ENCODE measurements around the gene DCLK1.
"Not testable (repeated sequence)": the region's sequence is repeated elsewhere in the genome, so short reads cannot be mapped to it uniquely, and the experiment has no call there.

DCLK1 gene

DNA sequence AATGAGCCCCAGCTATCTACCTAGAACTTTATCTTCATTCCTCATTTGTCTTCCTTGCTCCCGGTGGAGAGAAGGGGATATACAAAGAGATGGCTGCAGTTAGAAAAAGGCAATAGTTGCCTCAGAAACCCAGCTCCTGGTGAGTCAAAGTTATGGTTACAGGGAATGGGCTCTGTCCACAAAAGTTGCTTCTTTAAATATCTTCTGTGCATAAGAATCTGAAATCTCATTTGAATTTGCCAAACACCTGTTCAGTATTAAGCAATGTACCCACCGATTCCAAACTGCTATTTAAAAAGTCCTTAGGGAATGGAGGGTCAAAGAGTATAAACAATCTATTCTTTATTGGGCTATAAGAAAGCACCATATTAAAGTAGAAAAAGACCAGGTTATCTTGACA is 48.4 kb downstream of the DCLK1 start:
- no peak for DNase-seq

DNA sequence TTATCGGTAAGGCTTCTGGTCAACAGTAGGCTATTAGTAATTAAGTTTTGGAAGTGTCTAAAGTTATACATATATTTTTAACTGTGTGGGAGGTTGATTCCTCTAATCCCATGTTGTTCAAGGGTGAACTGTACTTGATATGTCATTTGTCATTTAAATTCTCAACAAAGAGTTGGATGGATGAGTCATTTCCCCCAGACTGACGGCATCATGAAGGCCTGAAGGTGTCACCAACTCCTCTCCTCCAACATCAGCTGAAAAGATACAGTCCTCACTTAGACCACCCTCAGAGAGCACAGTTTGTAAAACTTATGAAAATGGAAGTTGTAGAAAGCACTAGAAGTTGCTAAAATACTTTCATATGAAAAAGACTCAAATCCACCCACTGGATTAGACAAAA is 48.8 kb downstream of the DCLK1 start:
- no peak for DNase-seq

DNA sequence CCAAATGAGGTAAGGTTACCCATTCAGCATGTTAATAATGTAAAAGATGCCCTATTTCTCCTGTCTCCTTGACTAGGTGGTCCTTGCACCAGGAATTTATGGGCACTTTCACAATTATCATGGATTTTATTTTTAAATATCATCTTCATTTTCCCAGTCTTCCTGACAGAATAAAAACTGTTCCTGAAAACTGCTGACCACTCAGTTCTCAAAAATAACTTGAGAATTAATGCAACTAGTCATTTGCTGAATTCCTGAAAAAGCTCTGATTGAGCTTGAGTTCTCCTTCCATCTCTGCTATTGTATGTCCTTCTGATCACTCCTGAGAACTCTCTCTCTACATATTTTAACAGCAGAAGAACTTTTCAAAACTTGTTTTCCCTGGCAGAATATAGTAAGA is 55.0 kb downstream of the DCLK1 start:
- DNase-seq = no peak

DNA sequence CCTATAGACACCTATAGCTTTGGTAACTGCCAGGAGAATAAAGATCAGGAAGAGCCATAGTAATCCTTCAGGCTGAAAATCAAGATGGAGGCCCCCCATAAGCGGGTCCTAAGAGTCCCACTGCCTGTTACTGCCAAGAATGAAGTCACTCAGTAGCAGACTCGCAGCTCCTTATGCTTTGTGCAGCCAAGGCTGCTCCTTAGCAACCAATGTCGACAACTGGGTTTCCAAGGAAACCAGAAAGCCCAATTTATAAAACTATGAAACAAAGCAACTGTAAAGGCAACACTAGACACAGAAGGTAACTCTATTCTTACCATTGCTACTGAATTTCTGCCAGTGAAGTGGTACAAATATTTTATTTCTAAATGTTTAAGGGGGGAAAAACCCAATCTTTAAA is 56.5 kb downstream of the DCLK1 start:
- DNase-seq = no peak

- no peak for DNase-seq
Observed at GRCh38 chr13:36072152-36072935, 58.8 kb downstream of the DCLK1 start.

GRCh38 chr13:36070504-36071192 is 60.5 kb downstream of the DCLK1 start:
- not testable (repeated sequence) for DNase-seq

- no peak for DNase-seq
Observed at GRCh38 chr13:36069881-36070366, 61.3 kb downstream of the DCLK1 start.

- DNase-seq = no peak
Observed at GRCh38 chr13:36068991-36069390, 62.2 kb downstream of the DCLK1 start.

- DNase-seq = no peak
Observed at GRCh38 chr13:36068566-36068965, 62.6 kb downstream of the DCLK1 start.

GRCh38 chr13:36067746-36068381 is 63.3 kb downstream of the DCLK1 start:
- DNase-seq = no peak

- no peak for DNase-seq
Observed at GRCh38 chr13:36062249-36062648, 68.9 kb downstream of the DCLK1 start.

- no peak for DNase-seq
Observed at GRCh38 chr13:36061621-36062020, 69.6 kb downstream of the DCLK1 start.

DNA sequence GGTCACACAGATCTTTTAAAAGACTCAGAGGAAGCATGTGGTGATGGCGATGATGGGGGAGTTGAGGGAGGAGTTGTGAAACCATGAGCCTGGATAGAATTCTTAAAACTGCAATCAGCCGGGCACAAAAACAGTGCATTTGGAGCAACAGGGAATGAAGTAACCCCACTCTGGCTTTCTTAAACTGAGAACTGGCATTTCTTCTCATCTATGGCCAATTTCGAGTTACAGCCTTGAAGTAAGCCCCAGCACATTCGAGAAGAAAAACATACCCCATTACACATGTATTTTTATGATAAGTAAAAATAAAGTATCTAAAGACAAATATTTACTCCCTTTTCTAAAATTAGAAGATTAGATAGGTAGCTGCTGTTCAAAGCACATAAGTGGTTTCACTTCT is 70.1 kb downstream of the DCLK1 start:
- no peak for DNase-seq

- DNase-seq = no peak
Observed at GRCh38 chr13:36059321-36059720, 71.9 kb downstream of the DCLK1 start.

GRCh38 chr13:36058116-36058515 is 73.1 kb downstream of the DCLK1 start:
- DNase-seq = no peak

GRCh38 chr13:36057547-36057946 is 73.6 kb downstream of the DCLK1 start:
- no peak for DNase-seq

DNA sequence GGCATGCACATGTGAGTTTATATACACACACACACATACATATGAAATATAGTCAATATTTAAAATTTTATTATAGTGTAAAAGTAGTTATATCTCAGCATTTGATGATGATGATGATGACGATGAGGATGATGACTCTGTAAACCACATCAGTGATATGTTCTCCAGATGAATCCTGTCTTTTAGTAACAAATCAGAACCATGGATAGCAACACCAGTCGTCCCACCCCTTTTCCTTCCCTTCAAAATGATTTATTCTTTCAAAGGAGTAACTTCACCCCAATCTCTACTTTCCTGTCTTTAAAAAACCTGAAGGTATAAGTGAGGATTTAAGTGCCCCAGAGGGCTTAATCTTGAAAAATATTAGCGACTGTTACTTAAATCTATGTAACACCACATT is 74.1 kb downstream of the DCLK1 start:
- no peak for DNase-seq

DNA sequence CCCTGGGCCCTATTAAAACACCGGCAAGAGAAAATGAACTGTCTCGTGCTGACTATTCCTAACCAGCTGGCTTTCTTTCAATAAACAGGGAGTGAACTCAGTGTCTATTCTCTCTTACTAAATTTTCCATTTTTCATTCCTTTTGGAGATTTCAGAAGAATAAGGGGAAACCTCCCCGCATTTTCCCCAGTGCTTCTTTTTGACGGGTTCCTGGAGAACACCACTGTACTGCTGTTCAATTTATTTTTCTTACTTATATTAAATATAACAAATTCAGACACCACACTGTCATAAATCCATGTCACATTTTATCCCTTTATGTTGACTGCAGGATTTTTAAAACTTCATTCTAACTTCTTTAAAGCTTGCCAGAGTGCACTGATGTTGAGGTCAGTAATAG is 75.8 kb downstream of the DCLK1 start:
- no peak for DNase-seq

DNA sequence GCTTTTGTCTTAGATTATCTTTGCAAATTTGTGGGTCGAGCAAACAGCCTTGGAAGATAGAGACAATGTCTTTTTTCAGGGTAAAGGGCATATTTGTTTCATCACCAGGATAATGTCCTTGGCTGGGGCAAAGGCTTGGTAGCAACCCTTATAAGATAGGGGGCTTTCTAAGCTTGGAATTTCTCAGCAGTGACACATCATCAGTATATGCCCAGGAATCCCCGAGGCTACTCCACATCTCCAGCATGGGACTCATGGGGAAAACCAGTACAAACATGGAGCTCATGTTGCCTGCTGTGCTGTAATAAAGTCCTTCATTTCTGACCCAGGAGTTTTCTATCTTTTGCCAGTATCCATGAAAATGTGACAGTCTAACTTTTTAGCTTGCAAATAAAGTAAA is 77.1 kb downstream of the DCLK1 start:
- no peak for DNase-seq

DNA sequence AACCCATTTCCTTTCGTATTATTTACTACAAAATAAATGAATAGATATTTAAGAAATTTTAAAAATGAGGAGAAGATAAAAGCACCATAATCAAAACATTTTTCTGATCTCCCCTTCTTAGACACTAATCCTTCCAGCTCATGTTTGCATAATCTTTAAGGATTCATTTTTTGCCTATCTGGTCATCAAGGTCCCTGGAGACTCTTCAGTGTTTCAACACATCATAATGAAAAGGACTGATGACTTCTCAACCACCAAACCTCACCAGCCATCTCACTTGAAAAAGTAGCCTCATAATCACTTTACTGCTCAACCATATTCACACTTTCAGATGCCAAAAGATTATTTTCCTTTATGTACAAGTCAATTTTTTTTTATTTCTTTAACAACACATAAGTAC is 80.1 kb downstream of the DCLK1 start:
- DNase-seq = no peak

DNA sequence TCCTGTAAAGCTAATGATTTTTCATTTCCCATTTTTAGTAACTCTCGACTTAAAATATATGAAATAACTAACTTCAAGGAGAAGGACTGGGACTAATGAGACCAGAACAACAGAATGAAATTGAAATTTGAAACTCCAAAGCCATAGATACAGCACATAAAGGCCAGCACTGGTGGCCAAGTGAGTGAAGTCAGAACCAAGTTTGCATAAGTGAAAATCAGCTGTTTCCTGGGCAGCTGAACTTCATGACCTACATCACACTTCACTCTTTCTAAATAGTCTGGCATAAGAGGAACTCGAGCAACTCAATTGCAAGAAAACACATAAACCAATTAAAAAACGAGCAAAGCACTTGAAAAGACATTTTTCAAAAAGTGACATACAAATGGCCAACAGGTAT is 84.5 kb downstream of the DCLK1 start:
- DNase-seq = no peak

DNA sequence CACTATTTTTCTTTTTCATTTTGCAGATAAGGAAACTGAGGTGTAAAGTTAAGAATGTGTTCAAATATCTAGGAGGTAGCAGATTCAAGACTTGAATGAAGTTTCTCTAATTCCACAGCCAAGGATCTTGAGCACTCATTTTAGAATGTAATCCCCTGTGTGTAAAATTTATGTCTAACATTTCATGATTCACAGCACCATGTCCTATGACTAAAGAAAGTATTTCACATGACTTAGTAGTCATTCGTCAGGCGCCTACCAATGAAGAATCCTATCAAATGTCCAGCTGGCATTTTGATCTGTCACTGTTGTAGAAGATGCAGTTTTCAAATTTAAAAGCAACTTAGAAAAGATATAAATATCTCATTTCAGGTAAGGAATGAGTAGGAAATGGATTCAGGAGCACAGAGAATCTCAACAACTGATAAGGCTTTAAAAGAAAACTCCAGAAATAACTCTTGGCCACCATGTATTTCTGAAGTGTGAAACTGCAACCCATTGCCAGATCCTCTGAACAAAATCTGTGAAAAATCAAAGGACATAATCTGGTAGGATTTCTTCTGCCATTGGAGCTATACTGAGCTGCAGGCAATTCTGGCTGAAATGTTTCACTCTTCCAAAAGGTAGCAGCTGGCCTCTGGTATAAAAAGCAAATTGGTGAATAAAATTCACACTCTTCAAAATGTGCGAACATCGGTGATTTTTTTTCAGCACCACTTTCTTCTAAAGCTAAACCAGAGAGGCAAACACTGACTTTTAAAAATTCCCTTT is 92.2 kb downstream of the DCLK1 start:
- DNase-seq = no peak

- no peak for DNase-seq
Observed at GRCh38 chr13:36033035-36033434, 98.1 kb downstream of the DCLK1 start.

All from stimulated activated CD4-positive, alpha-beta T cell treated with anti-CD3 and anti-CD28 coated beads, Interleukin-4, amount 100 ng/mL, for 24 hours (primary cell).